ENCODE results near the gene ACTL10.

ACTL10 gene

GRCh38 chr20:33664085-33664761 lies 2.5 kb upstream of the ACTL10 start:
- DNase-seq (ENCODE audit: low read depth): no peak

- no peak for DNase-seq (ENCODE audit: low read depth)
Measured at GRCh38 chr20:33664762-33665144, 2.0 kb upstream of the ACTL10 start.

GRCh38 chr20:33667245-33667675 lies 517 bp downstream of the ACTL10 start:
- no peak for DNase-seq (ENCODE audit: low read depth)

- DNase-seq (ENCODE audit: low read depth): peak; percentile 60
Measured at GRCh38 chr20:33667676-33668465, 1.1 kb downstream of the ACTL10 start.

- no peak for DNase-seq (ENCODE audit: low read depth)
Measured at GRCh38 chr20:33668466-33669155, 1.9 kb downstream of the ACTL10 start.

GRCh38 chr20:33669224-33669623 lies 2.5 kb downstream of the ACTL10 start:
- DNase-seq (ENCODE audit: low read depth): no peak

- DNase-seq (ENCODE audit: low read depth): no peak
Measured at GRCh38 chr20:33669873-33670640, 3.3 kb downstream of the ACTL10 start.

- no peak for DNase-seq (ENCODE audit: low read depth)
Measured at GRCh38 chr20:33670715-33671499, 4.2 kb downstream of the ACTL10 start.

GRCh38 chr20:33671573-33672288 lies 5.0 kb downstream of the ACTL10 start:
- no peak for DNase-seq (ENCODE audit: low read depth)

- no peak for DNase-seq (ENCODE audit: low read depth)
Measured at GRCh38 chr20:33672426-33673113, 5.8 kb downstream of the ACTL10 start.

GRCh38 chr20:33673114-33673409 lies 6.3 kb downstream of the ACTL10 start:
- no peak for DNase-seq (ENCODE audit: low read depth)

- no peak for DNase-seq (ENCODE audit: low read depth)
Measured at GRCh38 chr20:33673410-33674293, 6.9 kb downstream of the ACTL10 start.

- peak; percentile 32 for DNase-seq (ENCODE audit: low read depth)
Measured at GRCh38 chr20:33674294-33675135, 7.8 kb downstream of the ACTL10 start, which contains the start of gene NECAB3. Gene NECAB3 (minus strand): TSS chr20:33674428. CDS start chr20:33674352, 76 bp downstream.

- no peak for DNase-seq (ENCODE audit: low read depth)
Measured at GRCh38 chr20:33675136-33675959, 8.6 kb downstream of the ACTL10 start.

- no peak for DNase-seq (ENCODE audit: low read depth)
Measured at GRCh38 chr20:33676121-33676520, 9.4 kb downstream of the ACTL10 start.

GRCh38 chr20:33676652-33677645 lies 10.2 kb downstream of the ACTL10 start:
- no peak for DNase-seq (ENCODE audit: low read depth)

Data from activated T-cell treated with anti-CD3 and anti-CD28 coated beads for 1 hour (primary cell).